Mucosa of rectum (tissue), 2 donors: ENCODE results near the gene CLIP4.

Experiments
- H3K27ac ChIP-seq, 2 donors: one replicate each; pipeline ENCODE4 v1.7.0; 2013; ENCODE audit warnings: inconsistent platforms in 2 of 2, low read depth in 2 of 2, low read length in 2 of 2
- H3K27me3 ChIP-seq, 2 donors: one replicate each; pipeline ENCODE4 v1.7.0; 2013; ENCODE audit warnings: low read length in 2 of 2; ENCODE audit not compliant: control insufficient read depth in 2 of 2, insufficient read depth in 2 of 2
- H3K36me3 ChIP-seq, 2 donors: one replicate each; pipeline ENCODE4 v1.7.0; 2013; ENCODE audit warnings: low read length in 2 of 2; ENCODE audit not compliant: control insufficient read depth in 2 of 2, insufficient read depth in 2 of 2
- H3K4me1 ChIP-seq, 2 donors: one replicate each; pipeline ENCODE4 v1.7.0; 2013; ENCODE audit warnings: low read length in 2 of 2, mild to moderate bottlenecking in 1 of 2; ENCODE audit not compliant: control insufficient read depth in 2 of 2, insufficient read depth in 2 of 2
- H3K4me3 ChIP-seq, 2 donors: one replicate each; pipeline ENCODE4 v1.7.0; 2013; ENCODE audit warnings: low read length in 2 of 2
- H3K9ac ChIP-seq, 2 donors: one replicate each; pipeline ENCODE4 v1.7.0; 2013; ENCODE audit warnings: low read length in 2 of 2, low read depth in 1 of 2, mild to moderate bottlenecking in 1 of 2
- H3K9me3 ChIP-seq, 2 donors: one replicate each; pipeline ENCODE4 v1.7.0; 2013; ENCODE audit warnings: low read length in 2 of 2; ENCODE audit not compliant: control insufficient read depth in 2 of 2
- donor health status: healthy.
- donor health status: Normal muscosa, but diverticular disease.

Gene CLIP4

GRCh38 chr2:29129586-29130281 lies 14.5 kb downstream of the CLIP4 start:
- no peak overlapping the region for H3K27ac ChIP-seq
- H3K9ac ChIP-seq: no peak overlapping the region
- H3K4me1 ChIP-seq: peaks cover 0 to 8% of the 10 kb centered on the region in 2 donors
- H3K4me3 ChIP-seq: no peak overlapping the region
- no peaks in the 10 kb centered on the region for H3K9me3 ChIP-seq
- peaks cover 0 to 5% of the 10 kb centered on the region in 2 donors for H3K36me3 ChIP-seq
- H3K27me3 ChIP-seq: no peaks in the 10 kb centered on the region

- Histone ChIP-seq H3K4me1 (peaks cover 0 to 8% of the 10 kb centered on the region in 2 donors), H3K27me3 (no peaks in the 10 kb centered on the region), H3K9me3 (no peaks in the 10 kb centered on the region), H3K36me3 (peaks cover 0 to 5% of the 10 kb centered on the region in 2 donors), H3K9ac (no peak overlapping the region), H3K27ac (no peak overlapping the region), H3K4me3 (no peak overlapping the region)
Observed at GRCh38 chr2:29130295-29130694, 15.1 kb downstream of the CLIP4 start.

- no peak overlapping the region for H3K9ac ChIP-seq
- H3K4me1 ChIP-seq: peaks cover 0 to 6% of the 10 kb centered on the region in 2 donors
- no peak overlapping the region for H3K4me3 ChIP-seq
- no peaks in the 10 kb centered on the region for H3K27me3 ChIP-seq
- no peaks in the 10 kb centered on the region for H3K9me3 ChIP-seq
- peaks cover 0 to 10% of the 10 kb centered on the region in 2 donors for H3K36me3 ChIP-seq
- no peak overlapping the region for H3K27ac ChIP-seq
Observed at GRCh38 chr2:29134933-29135332, 19.7 kb downstream of the CLIP4 start.

GRCh38 chr2:29139152-29139551 lies 23.9 kb downstream of the CLIP4 start:
- H3K9me3 ChIP-seq: no peaks in the 10 kb centered on the region
- no peak overlapping the region for H3K4me3 ChIP-seq
- no peaks in the 10 kb centered on the region for H3K27me3 ChIP-seq
- H3K9ac ChIP-seq: no peak overlapping the region
- no peak overlapping the region for H3K27ac ChIP-seq
- peaks cover 4 to 5% of the 10 kb centered on the region in 2 donors for H3K36me3 ChIP-seq
- H3K4me1 ChIP-seq: no peaks in the 10 kb centered on the region

- H3K36me3 ChIP-seq: peaks cover 4 to 5% of the 10 kb centered on the region in 2 donors
- H3K9me3 ChIP-seq: no peaks in the 10 kb centered on the region
- H3K27me3 ChIP-seq: no peaks in the 10 kb centered on the region
- H3K4me1 ChIP-seq: no peaks in the 10 kb centered on the region
- no peak overlapping the region for H3K4me3 ChIP-seq
- H3K9ac ChIP-seq: no peak overlapping the region
- no peak overlapping the region for H3K27ac ChIP-seq
Observed at GRCh38 chr2:29139731-29140130, 24.5 kb downstream of the CLIP4 start.

- no peak overlapping the region for H3K4me3 ChIP-seq
- H3K36me3 ChIP-seq: peaks cover 0 to 4% of the 10 kb centered on the region in 2 donors
- H3K27ac ChIP-seq: no peak overlapping the region
- H3K27me3 ChIP-seq: no peaks in the 10 kb centered on the region
- H3K9ac ChIP-seq: no peak overlapping the region
- no peaks in the 10 kb centered on the region for H3K4me1 ChIP-seq
- H3K9me3 ChIP-seq: no peaks in the 10 kb centered on the region
Observed at GRCh38 chr2:29143657-29144056, 28.4 kb downstream of the CLIP4 start.

- no peak overlapping the region for H3K4me3 ChIP-seq
- peaks cover 0 to 4% of the 10 kb centered on the region in 2 donors for H3K36me3 ChIP-seq
- H3K4me1 ChIP-seq: no peaks in the 10 kb centered on the region
- H3K27ac ChIP-seq: no peak overlapping the region
- H3K9me3 ChIP-seq: no peaks in the 10 kb centered on the region
- no peaks in the 10 kb centered on the region for H3K27me3 ChIP-seq
- H3K9ac ChIP-seq: no peak overlapping the region
Observed at GRCh38 chr2:29146197-29146596, 31.0 kb downstream of the CLIP4 start.

GRCh38 chr2:29147963-29148362 lies 32.7 kb downstream of the CLIP4 start:
- Histone ChIP-seq H3K36me3 (peaks cover under 1 to 4% of the 10 kb centered on the region in 2 donors), H3K9ac (no peak overlapping the region), H3K27ac (no peak overlapping the region), H3K4me1 (no peaks in the 10 kb centered on the region), H3K27me3 (no peaks in the 10 kb centered on the region), H3K9me3 (no peaks in the 10 kb centered on the region), H3K4me3 (no peak overlapping the region)

- H3K4me3 ChIP-seq: no peak overlapping the region
- no peak overlapping the region for H3K9ac ChIP-seq
- no peaks in the 10 kb centered on the region for H3K9me3 ChIP-seq
- H3K27me3 ChIP-seq: no peaks in the 10 kb centered on the region
- H3K27ac ChIP-seq: no peak overlapping the region
- peaks cover 0 to 11% of the 10 kb centered on the region in 2 donors for H3K36me3 ChIP-seq
- H3K4me1 ChIP-seq: no peaks in the 10 kb centered on the region
Observed at GRCh38 chr2:29154610-29155009, 39.4 kb downstream of the CLIP4 start.

- no peaks in the 10 kb centered on the region for H3K27me3 ChIP-seq
- H3K4me1 ChIP-seq: no peaks in the 10 kb centered on the region
- H3K9me3 ChIP-seq: no peaks in the 10 kb centered on the region
- no peak overlapping the region for H3K27ac ChIP-seq
- no peak overlapping the region for H3K4me3 ChIP-seq
- H3K36me3 ChIP-seq: peaks cover 0 to 11% of the 10 kb centered on the region in 2 donors
- no peak overlapping the region for H3K9ac ChIP-seq
Observed at GRCh38 chr2:29155578-29155977, 40.4 kb downstream of the CLIP4 start.
